ENCODE data around the gene LILRB3.
"Not testable (repeated sequence)": the region's sequence is repeated elsewhere in the genome, so short reads cannot be mapped to it uniquely, and the experiment has no call there.

Gene LILRB3

DNA sequence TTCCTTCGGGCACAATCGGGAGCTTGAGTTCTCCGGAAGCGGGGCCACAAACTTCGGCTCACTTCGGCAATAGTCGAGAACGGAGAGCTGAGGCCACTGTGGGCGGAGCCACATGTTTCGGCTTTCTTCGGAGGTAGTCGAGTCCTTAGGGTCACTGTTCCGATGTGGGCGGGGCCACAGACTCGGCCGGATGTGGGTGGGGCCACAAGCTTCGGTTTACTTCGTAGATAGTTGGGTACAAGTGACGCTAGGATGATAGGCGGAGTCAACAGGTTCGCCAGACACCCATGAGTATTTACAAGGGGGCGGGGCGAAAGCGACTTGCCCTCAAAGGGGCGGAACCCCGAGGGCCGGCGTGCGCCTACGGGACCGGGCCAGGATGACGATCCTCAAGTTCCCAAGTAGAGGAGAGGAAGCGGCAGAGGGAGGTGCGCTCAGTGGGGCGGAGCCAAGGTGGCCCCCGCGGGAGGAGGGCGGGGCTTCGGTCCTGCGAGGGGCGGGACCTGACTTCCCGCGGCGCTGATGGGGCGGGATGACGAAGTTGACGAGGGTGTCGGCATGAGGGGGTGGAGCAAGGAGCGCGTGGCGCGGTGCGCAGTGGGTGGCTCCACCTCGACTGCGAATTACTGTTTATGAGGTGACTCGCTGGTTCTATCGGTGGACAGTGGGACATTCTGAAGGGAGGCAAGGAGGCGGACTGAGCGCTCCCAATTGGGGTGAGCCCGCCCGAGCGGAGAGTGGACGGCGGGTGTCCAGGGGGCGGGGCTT, 32.9 kb downstream of the LILRB3 start:
- DNase-seq (ENCODE audit: low read depth in 2 of 2), result peak; percentile 99 to 100

DNA sequence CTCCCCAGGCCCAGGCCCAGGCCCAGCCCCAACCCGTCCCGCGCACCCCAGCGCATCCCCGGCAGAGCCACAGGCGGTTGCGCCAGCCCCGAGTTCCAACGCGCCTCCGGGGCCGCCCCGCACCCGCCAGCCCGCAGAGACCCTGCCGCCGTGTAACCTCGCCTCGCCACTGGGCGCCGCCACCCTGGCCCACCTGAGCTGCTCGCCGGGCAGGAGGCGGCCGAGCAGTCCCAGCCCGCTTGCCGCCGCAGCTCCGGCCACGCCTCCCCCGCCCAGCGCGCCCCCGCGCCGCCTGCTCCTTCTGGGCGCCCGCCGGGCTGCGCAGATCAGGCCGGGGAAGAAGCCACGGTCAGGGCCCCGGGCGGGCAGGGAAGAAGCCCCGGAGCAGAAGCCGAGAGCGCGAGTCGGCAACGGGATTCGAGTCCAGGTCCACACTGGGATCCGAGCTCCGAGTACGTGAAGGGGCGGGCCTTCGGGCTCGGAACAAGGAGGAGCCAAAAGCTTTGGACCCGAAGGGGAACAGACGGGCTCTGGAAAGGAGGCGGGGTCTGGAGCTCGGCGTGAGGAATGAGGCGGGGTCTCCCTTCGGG, 33.6 kb downstream of the LILRB3 start, which contains the start of gene MBOAT7:
MBOAT7 (minus strand) TSS at position 436 of the 590 bp plus-strand sequence. CDS start 1,072 bp downstream, outside the sequence.
- no peak for DNase-seq (ENCODE audit: low read depth in 2 of 2)

DNA sequence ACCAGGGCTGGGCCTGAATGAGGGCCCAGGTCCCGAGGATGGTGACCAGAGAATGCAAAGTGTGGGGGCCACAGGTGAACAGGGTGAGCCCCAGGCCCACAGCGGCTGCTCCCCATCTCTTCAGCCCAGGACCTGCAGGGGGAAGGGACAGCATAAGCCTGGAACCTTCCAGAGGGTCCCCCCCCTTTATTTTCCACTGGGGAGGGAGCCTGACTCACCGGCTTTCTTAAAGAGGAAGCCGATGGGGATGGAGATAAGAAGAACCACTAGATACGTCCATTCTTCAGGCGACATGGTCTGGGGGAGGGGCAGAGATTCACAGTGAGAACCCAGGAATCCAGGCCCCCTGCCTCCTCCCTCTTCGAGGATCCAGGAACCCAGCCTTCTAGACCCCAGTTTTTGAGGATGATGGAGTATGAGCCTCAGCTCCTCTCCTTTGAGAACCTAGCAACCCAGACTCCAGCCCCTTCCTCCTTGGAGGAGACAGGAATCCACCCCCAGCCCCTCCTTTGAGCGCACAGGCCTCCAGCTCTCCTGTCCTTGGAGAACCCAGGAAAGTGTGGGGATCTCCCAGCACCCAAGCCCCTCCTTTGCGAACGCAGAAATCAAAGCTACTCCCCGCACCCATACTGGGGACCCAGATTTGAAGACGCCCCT, 34.5 kb downstream of the LILRB3 start:
- no peak for DNase-seq (ENCODE audit: low read depth in 2 of 2)

DNA sequence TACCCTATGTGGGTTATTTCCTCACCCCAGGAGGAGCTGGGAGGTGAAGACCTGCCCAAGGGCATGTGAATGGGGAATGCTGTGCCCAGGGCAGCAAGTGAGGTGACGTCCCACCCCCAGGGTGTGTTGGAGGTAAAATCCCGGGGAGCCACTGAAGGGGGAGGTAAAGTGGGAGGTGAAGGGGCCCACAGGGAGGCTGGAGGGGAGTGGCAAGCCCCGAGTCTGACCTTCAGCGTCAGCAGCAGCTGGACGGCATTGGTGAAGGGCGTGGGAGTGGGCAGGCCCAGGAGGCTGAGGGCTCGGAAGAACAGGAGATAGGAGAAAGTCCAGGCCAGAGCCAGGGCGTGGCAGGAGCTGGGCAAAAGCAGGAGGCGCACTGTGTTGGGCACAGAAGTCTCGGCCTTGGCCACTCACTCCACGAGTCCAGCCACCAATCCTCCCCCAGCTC, 35.8 kb downstream of the LILRB3 start:
- no peak for DNase-seq (ENCODE audit: low read depth in 2 of 2)

DNA sequence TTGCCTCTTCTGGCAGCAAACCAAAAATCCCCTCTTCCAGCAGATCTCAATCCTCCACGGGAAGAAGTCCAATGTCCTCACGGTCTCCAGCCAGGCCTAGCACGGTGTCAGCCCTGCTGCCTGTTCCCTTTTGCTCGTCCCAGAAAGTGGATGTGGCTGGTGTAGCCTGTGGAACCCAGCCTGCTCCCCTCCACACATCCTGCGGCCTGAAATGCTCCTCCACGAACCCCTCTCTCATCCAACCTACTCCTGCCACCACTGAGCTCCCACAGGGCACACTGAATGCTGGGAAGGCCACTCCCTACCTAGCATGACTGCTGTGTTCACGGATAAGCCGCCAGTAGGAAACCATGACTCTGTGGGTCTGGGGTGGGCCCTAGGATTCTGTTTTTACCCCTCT, 36.5 kb downstream of the LILRB3 start:
- no peak for DNase-seq (ENCODE audit: low read depth in 2 of 2)

- no peak for DNase-seq (ENCODE audit: low read depth in 2 of 2)
These were observed 39.4 kb downstream of the LILRB3 start for GRCh38 chr19:54183431-54183830.

GRCh38 chr19:54181894-54182293, 40.9 kb downstream of the LILRB3 start:
- not testable (repeated sequence) for DNase-seq (ENCODE audit: low read depth in 2 of 2)

DNA sequence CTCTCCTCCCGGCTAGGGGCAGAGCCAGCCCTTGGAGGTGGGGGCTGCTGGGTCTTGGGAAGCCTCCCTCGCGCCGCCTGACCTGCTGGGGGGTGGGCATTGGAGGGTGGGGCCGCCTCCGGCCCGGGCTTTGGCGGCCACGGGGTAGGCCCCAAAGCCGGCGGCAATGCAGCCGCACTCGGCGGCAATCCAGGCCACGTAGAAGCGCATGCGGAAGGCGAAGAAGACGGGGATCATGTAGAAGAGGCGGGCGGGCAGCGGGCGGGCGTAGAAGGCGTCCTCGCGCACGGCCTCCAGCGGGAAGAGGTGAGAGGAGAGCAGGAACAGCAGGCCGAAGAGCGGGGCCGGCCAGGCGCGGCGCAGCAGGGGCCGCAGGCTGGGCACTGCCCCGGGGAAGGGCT, 42.1 kb downstream of the LILRB3 start:
- no peak for DNase-seq (ENCODE audit: low read depth in 2 of 2)

DNA sequence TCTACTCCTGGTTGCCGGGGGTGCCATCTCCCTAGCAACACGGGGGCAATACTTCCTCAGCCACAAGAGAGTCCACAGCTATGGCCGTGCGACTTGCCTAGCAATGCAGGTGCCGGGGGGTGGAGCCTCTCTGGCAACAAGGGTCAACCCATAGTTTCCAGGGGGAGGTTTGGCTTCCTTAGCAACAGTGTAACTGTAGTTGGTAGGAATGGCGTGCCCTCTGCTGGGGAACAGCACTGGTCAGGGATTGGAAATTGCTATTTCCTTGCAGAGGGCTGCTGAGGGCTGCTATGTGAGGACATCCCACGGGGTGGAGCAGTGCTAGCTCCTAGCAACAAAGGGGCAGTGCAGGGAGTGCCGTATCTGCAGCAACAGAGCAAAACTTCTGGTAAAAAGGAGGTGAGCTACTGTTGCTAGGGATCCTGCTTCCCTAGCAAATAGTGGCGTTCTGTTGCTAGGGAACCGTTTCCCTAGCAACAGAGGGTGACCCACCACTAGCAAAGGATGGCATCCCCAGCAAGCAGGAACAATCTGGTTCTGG, 42.8 kb downstream of the LILRB3 start:
- DNase-seq (ENCODE audit: low read depth in 2 of 2), result no peak

GRCh38 chr19:54179262-54179852, 43.5 kb downstream of the LILRB3 start:
- no peak for DNase-seq (ENCODE audit: low read depth in 2 of 2)

GRCh38 chr19:54178581-54179261, 44.1 kb downstream of the LILRB3 start:
- DNase-seq (ENCODE audit: low read depth in 2 of 2), result no peak

- no peak for DNase-seq (ENCODE audit: low read depth in 2 of 2)
These were observed 48.6 kb downstream of the LILRB3 start for GRCh38 chr19:54173951-54174834.

- no peak for DNase-seq (ENCODE audit: low read depth in 2 of 2)
These were observed 49.5 kb downstream of the LILRB3 start for GRCh38 chr19:54173359-54173699.

- no peak for DNase-seq (ENCODE audit: low read depth in 2 of 2)
These were observed 50.1 kb downstream of the LILRB3 start, which contains the start of gene TMC4 for GRCh38 chr19:54172471-54173358. TSS of gene TMC4 (minus strand) at chr19:54173160. CDS start at chr19:54173117, 43 bp downstream.

DNA sequence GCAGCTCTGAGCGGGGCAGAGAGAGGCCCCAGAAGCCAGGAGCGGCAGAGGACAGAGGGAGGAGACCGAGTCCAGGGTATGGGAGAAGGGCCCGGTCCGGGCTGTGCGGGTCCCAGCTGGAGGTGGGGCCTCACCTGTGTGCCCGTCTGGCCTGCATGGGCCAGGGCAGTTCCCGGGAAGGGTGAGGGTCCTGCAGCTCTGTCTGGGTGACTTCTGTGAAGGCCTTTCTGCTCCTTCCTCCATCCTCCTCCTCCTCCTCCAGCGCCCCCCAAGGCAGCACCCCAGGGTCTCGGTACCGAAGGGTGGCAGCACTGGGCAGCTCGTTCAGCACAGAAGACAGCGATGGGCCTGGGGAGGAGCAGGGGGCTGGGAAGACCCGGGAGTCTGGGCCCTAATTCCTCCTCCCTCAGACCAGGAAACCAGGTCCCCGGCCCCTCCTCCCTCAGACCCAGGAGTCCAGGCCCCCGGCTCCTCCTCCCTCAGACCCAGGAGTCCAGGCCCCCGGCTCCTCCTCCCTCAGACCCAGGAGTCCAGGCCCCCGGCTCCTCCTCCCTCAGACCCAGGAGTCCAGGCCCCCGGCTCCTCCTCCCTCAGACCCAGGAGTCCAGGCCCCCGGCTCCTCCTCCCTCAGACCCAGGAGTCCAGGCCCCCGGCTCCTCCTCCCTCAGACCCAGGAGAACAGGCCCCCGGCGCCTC, 50.9 kb downstream of the LILRB3 start:
- not testable (repeated sequence) for DNase-seq (ENCODE audit: low read depth in 2 of 2)

GRCh38 chr19:54169149-54169740, 53.6 kb downstream of the LILRB3 start:
- no peak for DNase-seq (ENCODE audit: low read depth in 2 of 2)

- DNase-seq (ENCODE audit: low read depth in 2 of 2), result peak; percentile 92 to 96
These were observed 54.5 kb downstream of the LILRB3 start for GRCh38 chr19:54168174-54168917.
